AG04449 (cell line): ENCODE measurements around the gene PDZRN4.

Source experiments
- CTCF ChIA-PET: fragments of 350-600 bp; formaldehyde crosslinking; extraction: SDS; loops from one replicate; lab custom pipeline; 2021; ENCODE audit warnings: antibody characterized with exemption; lab: Yijun Ruan, JAX
- POLR2A ChIA-PET: fragments of 400-600, 350-600 bp; formaldehyde crosslinking; extraction: SDS; loops from one replicate; lab custom pipeline; 2020; ENCODE audit warnings: antibody characterized with exemption, inconsistent platforms; lab: Yijun Ruan, JAX
- DNase-seq: peaks from one replicate; pipeline ENCODE4 v3.0.0-alpha.2; 2010; ENCODE audit warnings: low read depth, low spot score
- H3K4me3 ChIP-seq: 2 replicates; pipeline ENCODE4 v1.5.1; 2011; ENCODE audit warnings: low read depth, mild to moderate bottlenecking, control low read depth, low read length
- CTCF ChIP-seq: IDR thresholded peaks from one replicate; pipeline ENCODE4 v1.5.1; 2011; ENCODE audit warnings: mild to moderate bottlenecking, moderate library complexity, low read length, control low read depth, inconsistent platforms; ENCODE audit not compliant: insufficient read depth; ENCODE audit errors: missing control alignments

PDZRN4 gene

DNA sequence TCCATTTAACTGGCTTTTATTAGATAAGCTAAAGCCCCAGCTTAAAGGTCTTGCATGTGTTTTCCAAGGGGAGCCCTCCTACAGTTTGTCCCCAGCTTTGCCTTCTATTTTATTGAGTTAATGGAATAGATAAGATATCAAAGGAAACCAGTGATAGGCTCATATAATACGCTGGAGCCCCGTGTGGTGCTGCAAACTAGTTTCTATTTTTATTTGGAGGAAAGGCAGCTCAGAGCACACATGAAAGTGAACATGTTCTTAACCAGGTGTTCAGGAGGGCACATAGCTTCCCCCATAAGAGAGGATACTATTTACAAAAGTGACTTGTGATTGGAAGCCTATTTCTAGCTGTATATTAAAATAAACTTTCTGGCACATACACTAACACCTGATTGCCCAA is 251.7 kb downstream of the PDZRN4 start:
- no peak overlapping the region for H3K4me3 ChIP-seq
- ChIA-PET CTCF (no interaction called here), POLR2A (no interaction called here)
- DNase-seq, result no peak
- no peak for TF ChIP-seq CTCF

GRCh38 chr12:41441180-41441579 is 253.1 kb downstream of the PDZRN4 start:
- CTCF ChIA-PET, result no interaction called here
- DNase-seq, result no peak
- H3K4me3 ChIP-seq, result no peak overlapping the region
- POLR2A ChIA-PET, result no interaction called here
- no peak for TF ChIP-seq CTCF

DNA sequence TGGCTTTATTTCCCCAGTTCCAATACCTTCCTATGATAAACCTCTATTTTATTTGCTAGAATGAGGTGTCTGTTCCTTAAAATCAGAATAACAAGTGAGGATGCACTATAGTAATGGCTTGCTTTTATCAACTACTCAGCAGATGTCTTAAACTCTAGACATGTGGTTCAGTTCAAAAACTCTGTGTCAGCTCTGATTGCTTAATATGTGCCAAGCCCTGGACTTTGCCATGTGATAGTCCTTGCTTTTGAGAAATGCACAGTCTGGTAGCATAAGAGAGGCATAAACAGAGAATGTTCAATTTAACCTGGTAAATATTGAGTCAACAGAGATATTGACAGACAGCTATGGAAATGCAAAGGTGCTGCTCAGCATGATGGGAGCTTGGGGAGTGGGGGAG is 254.8 kb downstream of the PDZRN4 start:
- POLR2A ChIA-PET, result no interaction called here
- no peak overlapping the region for H3K4me3 ChIP-seq
- no peak for DNase-seq
- CTCF ChIA-PET, result no interaction called here
- TF ChIP-seq CTCF, result no peak

DNA sequence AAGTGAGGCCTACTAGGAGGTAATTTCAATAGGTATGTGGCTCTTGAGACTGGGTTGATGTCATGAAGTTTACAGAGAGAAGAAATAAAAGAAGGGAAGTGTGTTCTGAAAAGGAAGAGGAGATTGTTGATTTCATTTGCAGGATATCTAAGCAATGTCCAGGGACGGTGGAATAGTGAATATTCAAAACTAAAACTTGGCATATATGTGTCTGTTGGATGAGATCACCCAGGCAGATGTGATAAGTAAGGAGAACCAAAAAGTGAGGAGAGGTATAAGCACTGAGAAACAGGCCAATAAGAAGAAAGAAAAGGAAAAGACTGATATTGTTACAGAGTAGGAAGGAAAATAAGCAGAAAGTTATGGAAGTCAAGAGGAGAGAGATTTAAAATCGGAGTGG is 255.6 kb downstream of the PDZRN4 start:
- POLR2A ChIA-PET, result no interaction called here
- DNase-seq, result no peak
- H3K4me3 ChIP-seq, result no peak overlapping the region
- CTCF ChIA-PET, result no interaction called here
- no peak for TF ChIP-seq CTCF

- H3K4me3 ChIP-seq, result no peak overlapping the region
- ChIA-PET POLR2A (no interaction called here), CTCF (no interaction called here)
- no peak for TF ChIP-seq CTCF
- no peak for DNase-seq
Observed at GRCh38 chr12:41452838-41453407, 264.8 kb downstream of the PDZRN4 start.

DNA sequence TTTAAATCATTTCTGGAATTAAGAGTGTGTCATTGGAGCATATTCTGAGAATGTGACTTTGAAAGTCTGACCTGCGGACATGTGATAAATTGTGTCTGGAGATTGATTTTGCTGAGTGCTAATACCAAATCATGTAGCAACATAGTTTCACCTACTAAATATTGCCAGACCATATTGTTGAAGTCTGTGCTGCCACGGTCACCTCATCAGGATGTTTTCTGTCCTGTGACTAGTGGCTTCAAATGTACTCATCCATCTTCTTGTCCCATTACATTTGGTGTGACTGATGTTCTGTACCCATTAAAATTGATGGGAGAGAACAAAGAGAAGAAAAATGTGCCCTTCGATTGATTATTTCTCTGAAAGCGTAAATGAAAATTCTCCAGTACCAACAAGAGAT is 265.3 kb downstream of the PDZRN4 start:
- ChIA-PET POLR2A (no interaction called here), CTCF (no interaction called here)
- DNase-seq, result no peak
- H3K4me3 ChIP-seq, result no peak overlapping the region
- no peak for TF ChIP-seq CTCF
